DLD1 (cell line): ENCODE measurements around the gene SPC24.
"Not testable (repeated sequence)": the region's sequence is repeated elsewhere in the genome, so short reads cannot be mapped to it uniquely, and the experiment has no call there.

Source experiments
- in situ Hi-C: cut with HindIII; loops from 2 replicates; pipeline ENCODE4 v1.10.0; 2017; ENCODE audit warnings: low sequenced_read_pairs

SPC24 gene

DNA sequence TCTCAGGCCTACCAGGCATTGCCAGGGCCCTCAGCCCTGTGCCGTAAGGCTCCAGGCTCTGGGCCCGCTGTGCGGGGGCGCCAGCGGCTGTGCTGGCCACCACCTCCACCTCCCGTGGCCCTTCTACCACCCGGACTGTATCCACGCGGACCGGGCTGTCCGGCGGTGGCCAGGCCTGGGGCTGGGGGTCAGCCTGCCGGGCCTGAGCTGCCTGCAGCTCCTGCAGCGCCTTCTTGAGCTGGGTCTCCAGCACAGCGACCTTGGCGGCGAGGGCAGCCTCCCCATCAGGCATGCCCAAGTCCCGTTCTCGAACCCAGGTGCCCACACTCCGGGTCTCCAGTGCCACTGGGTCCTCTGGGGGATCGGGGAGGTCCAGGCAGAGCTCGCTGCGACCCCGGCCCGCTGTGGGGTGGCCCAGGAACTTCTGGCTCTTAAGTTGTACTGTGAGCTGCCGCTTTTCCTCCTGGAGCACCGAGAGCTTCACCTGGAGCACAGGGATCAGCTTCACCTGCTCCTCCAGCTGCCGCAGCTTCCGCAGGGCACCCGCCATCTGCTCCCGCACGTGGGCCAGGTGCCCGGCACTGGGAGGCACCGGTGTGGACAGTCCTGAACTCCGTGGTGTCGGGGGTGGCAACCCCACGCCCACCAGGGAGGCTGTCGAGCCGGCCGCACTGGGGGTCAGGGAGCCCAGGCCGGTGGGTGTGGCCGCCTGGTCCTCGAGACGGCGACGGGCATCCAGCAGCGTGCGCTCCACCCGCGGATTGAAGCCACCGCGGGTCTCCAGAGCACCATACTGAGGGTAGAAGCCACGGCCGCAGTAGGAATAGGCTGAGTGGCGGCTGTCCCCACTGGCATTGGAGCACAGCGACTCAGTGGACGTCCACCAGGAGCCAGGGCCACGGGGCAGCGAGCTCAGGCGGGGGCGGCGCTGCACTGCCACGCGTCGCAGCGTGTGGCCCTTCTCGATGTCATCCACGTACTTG is 37.7 kb upstream of the SPC24 start:
- in situ Hi-C loops: no loop called here

DNA sequence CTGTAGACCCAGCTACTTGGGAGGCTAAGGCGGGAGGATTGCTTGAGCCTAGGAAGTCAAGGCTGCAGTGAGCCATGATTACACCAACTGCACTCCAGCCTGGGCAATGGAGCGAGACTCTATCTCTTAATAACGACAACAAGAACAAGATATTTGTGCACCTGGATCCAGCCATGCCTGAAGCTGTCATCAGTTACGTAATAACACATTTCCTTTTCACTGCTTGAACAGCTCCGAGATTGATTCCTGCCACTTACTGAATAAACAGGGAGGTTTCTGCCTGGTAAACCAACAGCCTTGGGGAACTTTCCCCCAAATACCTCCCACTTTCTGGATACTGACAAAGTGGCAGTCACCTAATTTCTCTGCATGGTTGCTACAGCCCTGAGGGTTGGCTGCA is 36.4 kb upstream of the SPC24 start:
- in situ Hi-C loops: no loop called here

DNA sequence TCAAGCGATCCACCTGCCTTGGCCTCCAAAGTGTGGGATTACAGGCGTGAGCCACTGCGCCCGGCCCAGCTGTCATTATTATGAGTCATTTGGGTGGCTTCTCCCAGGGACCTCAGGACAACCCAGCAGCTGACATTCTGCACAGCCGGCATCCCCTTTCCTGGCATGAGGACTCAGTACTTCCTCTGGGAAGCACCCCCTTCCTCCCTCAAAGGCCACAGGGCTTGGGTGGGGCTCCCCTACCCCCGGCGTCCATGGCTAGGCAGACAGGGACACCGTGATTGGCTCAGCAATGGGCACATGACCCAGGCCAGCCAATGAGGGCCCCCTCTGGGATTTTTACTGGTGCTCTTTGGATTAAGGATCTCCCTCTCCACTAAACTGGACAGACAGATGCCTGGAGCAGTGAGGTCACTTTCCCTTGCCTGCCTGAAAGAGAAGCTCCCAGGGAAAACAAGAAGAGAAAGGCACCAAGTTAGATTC is 35.7 kb upstream of the SPC24 start:
- in situ Hi-C loops: no loop called here

- in situ Hi-C loops: no loop called here
Measured at GRCh38 chr19:11190501-11190900, 34.9 kb upstream of the SPC24 start.

DNA sequence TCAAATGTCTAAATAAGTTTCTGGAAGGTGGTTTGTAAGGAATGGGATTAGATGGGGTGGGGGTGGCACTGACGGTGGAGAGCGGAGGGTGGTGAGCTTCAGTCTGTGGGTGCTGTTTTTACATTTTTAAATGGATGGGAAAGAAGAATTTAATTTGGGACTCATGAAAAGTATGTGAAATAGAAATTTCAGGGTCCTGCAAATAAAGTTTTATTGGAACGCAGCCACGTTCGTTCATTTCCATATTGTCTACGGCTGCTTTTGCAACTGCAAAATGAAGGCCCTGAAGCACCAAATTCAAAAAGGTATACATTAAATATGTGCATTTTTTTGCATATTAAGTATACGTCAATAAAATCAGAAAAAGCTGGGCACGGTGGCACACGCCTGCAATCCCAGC is 31.9 kb upstream of the SPC24 start:
- in situ Hi-C loops: no loop called here

DNA sequence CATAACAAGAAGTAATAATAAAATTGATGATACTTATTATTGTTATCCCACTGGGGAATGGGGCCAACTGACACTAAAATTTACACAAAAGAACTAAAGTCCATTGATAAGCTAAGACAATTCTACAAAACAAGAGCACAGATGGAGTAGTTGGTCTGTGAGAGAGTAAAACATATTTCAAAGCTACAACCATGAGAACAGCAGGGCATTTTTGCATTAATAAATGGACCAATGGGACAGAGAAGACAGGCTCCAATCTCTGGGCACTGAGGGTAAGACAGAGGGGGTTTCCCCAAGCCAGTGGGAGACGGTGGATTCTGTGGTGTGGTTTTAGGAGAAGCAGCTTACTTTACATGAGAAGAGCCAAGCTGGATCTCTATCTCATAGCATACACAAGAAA is 27.4 kb upstream of the SPC24 start:
- in situ Hi-C loops: no loop called here

GRCh38 chr19:11181488-11181887 is 25.9 kb upstream of the SPC24 start:
- in situ Hi-C loops: no loop called here

DNA sequence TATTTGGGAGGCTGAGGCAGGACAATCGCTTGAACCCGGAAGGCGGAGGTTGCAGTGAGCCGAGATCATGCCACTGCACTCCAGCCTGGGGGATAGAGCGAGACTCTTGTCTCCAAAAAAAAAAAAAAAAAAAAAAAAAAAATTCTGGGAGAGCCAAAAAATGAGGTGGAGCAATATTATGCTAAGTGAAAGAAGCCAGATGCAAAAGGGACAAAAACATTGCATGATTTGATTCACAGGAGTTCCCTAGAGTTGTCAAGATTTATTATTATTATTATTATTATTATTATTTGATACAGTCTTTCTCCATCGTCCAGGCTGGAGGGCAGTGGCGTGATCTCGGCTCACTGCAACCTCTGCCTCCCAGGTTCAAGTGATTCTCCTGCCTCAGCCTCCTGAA is 25.4 kb upstream of the SPC24 start:
- in situ Hi-C loops: not testable (repeated sequence)

- in situ Hi-C loops: no loop called here
Measured at GRCh38 chr19:11180346-11180745, 24.8 kb upstream of the SPC24 start.

GRCh38 chr19:11179716-11180297 is 24.2 kb upstream of the SPC24 start:
- in situ Hi-C loops: no loop called here

GRCh38 chr19:11179145-11179465 is 23.5 kb upstream of the SPC24 start:
- in situ Hi-C loops: not testable (repeated sequence)

GRCh38 chr19:11177592-11177991 is 22.0 kb upstream of the SPC24 start:
- in situ Hi-C loops: no loop called here

DNA sequence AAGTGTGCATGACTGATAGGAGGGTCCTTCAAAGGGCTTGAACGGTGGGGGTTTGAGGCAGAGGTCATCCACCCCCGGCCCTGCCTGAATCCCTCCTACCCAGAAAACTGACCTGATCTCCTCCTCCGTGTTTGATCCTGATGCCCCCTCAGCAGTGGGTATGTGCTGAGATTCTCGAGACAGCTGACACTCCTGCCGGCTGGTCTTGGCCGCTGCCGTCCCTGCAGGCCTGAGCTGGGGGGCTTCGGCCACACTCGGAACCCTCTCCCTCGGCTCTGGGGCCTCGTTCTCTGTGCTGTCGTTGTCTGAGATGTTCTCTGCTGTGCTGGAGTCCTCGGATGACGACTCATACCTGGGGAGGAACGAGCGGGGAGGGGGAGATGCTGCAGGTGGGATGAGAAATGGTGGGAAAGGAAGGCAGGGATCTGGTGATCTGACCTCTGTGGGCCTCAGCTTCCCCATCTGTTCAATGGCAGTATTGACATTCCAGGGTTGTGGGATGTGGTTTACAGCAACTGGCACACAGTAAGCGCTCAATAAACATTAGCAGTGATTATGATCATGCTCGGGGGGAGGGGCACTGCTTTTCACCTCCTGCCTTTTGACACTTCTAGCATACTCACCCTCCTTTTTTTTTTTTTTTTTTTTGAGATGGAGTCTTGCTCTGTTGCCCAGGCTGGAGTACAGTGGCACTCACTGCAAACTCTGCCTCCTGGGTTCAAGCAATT is 21.0 kb upstream of the SPC24 start:
- in situ Hi-C loops: no loop called here

- in situ Hi-C loops: no loop called here
Measured at GRCh38 chr19:11175920-11176319, 20.3 kb upstream of the SPC24 start.

DNA sequence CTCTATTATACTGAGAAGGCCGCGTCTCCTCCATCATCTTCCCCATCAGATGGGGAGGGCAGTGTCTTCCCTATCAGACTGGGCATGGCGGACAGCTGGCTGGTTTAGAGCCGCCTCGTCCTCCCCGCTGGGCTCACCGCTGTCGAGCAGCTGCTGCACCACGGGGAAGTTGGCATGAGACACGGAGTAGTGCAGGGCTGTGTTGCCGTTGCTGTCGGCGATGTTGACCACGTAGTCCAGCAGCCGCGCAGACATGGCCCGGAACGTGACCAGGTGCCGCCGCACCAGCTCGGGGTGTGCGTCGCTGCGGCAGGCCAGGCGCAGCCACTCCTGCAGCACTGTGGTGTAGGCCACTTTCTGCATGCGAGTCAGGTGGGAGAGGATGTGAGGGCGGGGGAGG is 18.8 kb upstream of the SPC24 start:
- in situ Hi-C loops: no loop called here

GRCh38 chr19:11173516-11174155 is 18.1 kb upstream of the SPC24 start:
- in situ Hi-C loops: no loop called here

DNA sequence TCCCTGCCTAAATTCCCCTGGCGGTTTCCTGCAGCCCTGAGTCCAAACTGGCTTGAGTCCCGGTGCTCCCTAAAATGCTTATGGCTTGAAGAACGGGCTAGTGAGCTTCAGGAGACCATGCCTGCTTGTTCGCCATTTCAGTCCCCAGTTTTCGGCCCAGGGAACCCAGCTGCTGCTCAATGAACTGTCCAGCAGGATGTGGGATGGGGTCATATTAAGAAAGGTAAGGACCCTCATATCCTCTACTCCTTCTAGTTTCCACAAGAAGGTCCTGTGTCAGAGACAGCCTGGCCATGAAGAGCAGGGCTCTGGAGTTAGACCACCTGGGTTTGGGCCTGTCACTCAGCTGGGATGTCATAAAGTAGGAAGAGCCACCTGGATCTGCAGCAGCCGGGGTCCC is 17.0 kb upstream of the SPC24 start:
- in situ Hi-C loops: no loop called here

DNA sequence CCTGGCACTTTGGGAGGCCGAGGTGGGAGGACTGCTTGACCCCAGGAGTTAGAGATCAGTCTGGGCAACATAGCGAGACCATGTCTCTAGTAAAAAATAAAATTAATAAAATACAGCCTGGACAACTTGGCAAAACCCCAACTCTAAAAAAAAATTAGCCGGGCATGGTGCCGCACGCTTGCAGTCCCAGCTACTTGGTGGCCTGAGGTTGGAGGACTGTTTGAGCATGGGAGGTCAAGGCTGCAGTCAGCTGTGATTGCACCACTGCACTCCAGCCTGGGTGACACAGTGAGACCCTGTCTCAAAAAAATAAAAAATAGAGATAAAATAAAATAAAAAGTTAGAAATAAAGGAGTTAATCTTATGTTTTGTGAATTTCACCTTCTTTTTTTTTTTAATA is 15.6 kb upstream of the SPC24 start:
- in situ Hi-C loops: no loop called here

- in situ Hi-C loops: no loop called here
Measured at GRCh38 chr19:11169896-11170678, 14.5 kb upstream of the SPC24 start.

- in situ Hi-C loops: no loop called here
Measured at GRCh38 chr19:11168568-11168967, 13.0 kb upstream of the SPC24 start.
